Stimulated activated CD4-positive, alpha-beta T cell treated with anti-CD3 and anti-CD28 coated beads, Interleukin-2, amount 100 ng/mL, for 48 hours (primary cell): ENCODE data around the gene THNSL1.
"Not testable (repeated sequence)": the region's sequence is repeated elsewhere in the genome, so short reads cannot be mapped to it uniquely, and the experiment has no call there.

ENCODE experiments used
- DNase-seq, 2 donors: peaks; one replicate each; pipeline ENCODE4 v3.0.0-alpha.2; 2020

Gene THNSL1

DNA sequence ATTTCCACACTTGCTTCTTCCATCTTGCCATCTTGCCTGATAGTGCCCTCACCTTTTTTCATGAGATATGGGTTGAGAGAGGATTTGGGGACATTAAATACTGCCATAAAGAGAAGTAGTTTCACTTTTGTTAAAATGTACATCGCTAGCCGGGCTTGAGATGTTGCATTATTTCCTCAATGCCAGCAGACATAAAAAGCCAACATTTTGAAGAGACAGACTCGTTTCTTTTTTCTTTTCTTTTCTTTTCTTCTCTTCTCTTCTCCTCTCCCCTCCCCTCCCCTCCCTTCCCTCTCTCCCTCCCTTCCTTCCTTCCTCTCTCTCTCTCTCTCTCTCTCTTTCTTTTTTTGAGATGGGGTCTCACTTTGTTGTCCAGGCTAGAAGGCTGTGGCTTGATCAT, 18.4 kb upstream of the THNSL1 start:
- DNase-seq, result no peak

DNA sequence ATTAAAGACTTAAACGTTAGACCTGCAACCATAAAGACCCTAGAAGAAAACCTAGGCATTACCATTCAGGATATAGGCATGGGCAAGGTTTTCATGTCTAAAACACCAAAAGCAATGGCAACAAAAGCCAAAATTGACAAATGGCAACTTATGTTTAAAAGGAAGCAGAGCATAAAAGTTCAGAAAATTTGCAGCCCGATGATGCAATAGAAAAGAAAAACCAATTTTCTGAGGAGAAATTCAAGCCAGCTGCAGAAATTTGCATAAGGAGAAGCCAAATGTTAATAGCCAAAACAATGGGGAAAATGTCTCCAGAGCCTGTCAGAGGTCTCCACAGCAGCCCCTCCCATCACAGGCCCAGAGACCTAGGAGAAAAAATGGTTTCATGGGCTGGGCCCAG, 4.8 kb upstream of the THNSL1 start:
- DNase-seq, result not testable (repeated sequence)

DNA sequence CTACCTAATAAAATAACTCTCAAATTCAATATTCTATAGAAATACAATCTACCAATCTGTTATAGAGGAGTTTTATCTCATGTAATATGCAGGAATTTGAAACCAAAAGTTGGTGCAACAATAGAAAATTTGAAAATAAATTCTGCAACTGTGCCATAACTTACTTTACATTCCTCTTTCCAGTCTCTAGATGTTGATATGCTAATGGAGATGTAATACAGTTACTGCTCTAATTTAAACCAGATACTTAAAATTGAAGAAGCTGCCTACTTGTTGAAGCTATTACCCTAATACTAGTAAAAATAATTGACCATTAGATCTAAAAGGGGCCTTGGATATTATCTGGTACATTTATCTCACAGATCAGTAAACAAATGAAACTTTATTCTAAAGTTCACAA, 1.8 kb upstream of the THNSL1 start:
- DNase-seq, result no peak

DNA sequence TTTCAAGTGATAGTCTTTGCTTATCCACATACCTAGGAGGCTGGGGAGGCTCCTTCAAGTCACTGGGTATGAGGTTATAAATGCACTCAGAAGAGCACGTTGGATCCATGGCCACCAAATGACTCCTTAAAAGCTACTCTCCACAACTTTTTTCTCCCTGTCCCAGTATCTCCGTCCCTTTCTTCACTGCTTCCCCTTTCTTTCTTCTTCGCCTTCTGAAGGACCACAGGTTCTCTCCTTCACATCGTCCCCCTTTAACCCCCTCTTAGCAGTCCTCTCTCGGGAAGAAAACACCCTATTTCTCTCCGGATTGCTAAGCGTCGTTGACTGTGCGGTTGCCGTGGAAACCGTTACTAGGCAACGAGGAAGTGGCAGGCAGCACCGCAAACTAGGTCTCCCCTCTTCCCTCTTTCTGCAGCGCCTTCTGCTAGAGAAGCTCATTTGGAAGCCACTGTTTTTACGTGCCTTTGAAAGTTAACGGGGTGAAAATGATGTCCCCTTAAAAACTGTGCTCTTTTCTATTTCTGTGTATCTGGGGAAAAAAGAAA, 510 bp upstream of the THNSL1 start, which contains the start of gene ENKUR:
Gene ENKUR (minus strand): TSS at position 331 of the 548 bp plus-strand sequence. CDS start 222 bp downstream, at position 109.
- DNase-seq, result peak; percentile 92 to 93

DNA sequence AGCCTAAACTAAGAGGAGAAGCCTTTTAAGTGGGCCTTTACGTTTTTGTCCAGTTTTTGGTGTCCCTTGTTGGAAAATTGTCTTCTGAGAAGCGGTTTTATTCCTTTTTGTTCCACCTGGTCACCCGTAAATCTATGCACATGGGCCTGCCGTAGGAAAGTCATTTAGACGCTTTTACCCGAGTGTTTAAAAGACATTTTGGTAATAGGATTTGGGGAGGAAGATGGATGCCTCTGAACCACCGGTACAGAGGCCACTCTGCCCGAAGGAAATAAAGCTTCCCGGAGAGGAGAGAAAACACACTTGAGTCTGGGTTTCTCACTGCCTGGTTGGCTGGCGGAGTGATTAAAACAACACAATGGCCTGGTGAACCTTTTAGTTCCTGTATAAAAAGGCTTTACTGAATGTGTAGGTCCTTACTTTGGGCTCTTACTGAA, 760 bp downstream of the THNSL1 start:
- peak in 1 of 2 donors; percentile 20 for DNase-seq

DNA sequence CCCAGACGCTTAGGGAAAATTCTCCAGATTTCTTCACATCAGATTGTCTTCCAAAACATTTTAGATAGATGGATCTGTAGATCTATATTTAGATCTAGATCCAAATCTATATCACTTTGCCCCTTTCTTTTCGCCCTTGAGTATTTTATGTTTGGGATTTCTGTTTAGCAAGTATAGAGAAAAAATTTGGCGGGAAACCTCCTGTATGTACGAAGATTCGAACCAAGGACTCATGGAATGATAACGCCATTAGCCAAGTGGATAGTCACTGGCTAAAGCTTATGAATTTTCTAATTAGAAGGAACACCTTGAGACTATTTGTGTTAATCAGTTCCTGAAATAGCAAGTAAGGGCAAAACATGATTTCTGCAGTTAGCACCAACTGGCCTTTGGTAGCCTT, 1.2 kb downstream of the THNSL1 start:
- DNase-seq, result no peak

DNA sequence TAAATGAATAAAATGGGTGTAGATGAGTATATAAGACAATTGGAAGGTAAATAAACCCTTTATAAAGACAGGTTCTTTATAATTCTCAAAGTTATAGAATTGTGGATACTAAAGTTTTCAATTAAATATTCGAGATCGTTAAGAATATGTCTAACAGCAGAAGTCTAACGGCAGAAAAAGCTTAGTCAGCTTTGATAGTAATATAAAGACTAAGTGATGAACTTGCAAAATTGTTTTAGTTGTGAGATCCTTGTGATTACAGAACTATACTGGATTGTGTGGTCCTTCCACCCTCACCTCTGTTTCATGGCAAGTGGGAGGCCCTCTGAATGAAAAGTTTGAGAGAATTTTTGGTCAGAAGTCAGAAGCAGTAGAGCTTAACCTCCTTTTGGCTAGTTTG, 2.3 kb downstream of the THNSL1 start:
- no peak for DNase-seq

DNA sequence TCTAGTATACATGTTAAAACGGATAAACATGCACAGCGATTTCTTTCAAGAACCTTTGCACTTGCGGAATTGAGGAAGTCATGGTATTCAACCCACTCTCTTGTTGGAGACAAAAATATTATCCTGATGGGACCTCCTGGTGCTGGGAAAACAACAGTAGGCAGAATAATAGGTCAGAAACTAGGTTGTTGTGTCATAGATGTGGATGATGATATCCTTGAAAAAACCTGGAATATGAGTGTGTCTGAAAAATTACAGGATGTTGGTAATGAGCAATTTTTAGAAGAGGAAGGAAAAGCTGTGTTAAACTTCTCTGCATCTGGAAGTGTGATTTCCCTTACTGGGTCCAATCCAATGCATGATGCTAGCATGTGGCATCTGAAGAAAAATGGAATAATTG, 6.9 kb downstream of the THNSL1 start:
- DNase-seq, result no peak

DNA sequence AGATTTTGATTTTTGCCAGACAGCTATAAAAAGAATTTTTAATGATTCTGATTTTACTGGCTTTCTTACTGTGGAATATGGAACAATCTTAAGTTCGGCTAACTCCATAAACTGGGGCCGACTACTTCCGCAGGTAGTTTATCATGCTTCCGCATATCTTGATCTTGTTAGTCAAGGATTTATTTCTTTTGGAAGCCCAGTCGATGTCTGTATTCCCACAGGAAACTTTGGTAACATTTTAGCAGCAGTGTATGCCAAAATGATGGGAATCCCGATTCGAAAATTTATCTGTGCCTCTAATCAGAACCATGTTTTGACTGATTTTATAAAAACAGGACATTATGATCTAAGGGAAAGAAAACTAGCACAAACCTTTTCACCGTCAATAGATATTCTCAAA, 8.1 kb downstream of the THNSL1 start:
- DNase-seq, result no peak

DNA sequence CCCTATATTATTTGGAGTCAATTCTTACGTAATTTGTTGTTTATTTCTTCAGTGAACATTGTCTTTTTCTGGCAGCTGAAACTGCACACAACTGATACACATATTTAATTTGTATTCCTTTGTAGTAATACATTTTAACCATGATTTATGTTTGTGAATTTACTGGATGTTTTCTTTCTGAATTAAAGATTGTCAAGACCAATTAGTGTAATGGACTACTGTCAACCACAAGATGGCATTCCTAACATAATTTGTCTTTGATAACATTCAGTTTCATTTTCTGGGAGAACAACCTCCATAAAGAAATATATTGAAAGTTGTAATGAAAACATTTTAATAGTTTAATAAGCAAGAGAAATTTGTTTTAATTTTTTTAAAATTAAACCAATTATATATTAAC, 10.1 kb downstream of the THNSL1 start:
- DNase-seq, result no peak

DNA sequence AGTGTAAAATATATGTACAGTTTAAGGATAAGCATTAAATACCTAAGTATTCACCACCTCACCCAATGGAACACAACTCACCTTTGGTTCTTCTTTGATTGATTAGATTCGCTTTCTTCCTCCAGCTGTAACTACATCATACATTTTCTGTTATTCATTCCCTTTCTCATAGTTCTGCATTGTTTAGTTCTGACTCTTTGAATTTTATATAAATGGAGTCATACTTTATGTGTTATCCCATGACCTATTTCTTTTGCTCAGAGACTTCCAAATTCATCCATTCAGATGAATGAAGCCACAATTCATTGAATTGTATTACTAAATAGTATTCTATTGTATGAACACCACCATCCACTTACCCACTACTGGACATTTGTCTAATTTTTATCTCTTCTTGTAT, 12.3 kb downstream of the THNSL1 start:
- DNase-seq, result no peak

DNA sequence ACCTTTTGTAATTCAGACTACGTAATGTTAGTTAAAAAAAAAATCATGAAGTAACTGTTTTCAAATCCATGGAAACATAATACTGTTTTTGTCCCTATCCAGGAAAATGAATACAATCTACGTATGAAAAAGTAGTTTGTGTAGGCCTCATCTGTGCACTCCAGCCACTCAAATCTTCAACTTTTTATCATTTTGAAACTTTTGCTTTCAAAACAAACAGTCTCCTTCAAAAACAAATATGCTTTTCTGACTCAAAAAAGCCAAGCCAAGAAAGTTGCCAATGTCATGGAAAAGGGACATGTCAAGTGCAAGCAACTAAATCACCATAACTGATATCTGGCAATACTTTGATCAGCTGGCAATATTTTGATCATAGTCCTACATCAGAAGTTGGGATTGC, 13.1 kb downstream of the THNSL1 start:
- DNase-seq, result no peak

DNA sequence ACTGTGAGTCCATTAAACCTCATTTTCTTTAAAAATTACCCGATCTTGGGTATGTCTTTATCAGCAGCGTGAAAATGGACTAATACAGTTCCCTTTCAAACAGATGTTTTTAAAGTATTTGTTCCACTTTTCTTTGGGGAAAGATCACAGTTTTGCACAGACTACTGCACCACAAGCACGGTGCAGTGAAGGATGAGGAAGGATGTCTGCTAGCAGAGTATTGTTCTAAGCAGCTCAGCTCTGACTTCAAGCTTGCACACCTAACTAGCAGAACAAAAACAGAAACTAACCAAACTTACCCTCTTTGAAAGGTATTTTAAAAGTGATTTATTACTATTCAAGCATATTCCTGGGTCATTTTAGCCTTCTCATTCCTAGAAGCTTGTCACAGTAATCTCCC, 20.0 kb downstream of the THNSL1 start:
- no peak for DNase-seq

DNA sequence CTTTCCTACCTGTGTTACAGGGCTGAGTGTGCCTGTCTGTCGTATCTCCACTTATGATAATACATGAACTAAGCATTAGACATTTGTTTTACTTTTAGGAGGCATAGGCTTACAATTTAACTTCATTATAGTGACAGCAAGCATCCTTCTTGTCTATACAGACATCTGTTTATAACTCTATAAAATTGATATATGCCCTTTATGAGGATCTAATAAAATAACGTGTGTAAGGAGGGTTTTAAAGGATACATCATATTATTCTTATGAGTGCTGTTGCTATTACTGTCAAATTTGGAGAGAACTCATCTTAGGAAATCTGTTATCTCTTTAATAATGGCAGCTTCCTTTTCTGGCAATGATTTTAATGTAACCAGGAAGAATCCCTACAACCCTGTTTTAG, 21.9 kb downstream of the THNSL1 start:
- no peak for DNase-seq

DNA sequence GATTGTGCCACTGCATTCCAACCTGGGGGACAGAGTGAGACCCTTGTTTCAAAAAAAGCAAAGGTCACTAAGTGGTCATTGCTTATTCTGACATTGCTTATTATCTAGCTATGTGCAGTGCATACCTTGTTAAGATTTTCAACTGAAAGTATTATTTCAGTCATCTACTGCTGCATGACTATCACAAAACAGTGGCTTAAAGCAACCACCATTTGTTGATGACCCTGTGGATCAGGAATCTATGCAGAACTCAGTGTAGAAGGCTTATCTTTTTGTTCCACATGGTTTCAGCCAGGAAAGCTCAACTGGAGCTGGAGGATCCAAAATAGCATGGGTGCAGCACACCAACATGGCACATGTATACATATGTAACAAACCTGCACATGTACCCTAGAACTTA, 23.1 kb downstream of the THNSL1 start:
- DNase-seq, result no peak

DNA sequence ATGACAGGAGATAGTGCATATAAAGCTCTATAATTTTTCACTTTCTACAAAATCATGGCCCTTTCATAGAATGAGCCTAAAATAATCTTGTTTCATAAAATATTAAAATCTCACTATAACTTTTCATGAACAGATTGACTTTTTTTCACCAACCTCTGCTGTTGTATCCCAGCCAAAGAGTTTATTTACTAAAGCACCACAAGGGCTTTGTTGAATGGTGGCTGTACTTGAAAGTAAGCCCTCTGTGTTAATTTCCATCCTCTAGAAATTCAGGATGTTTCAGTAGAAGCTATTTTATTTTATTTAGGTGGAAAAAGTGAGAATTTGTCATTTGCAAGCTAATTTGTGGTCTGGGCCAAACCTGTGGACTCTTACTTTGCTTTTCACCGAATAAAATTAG, 30.2 kb downstream of the THNSL1 start:
- no peak for DNase-seq

DNA sequence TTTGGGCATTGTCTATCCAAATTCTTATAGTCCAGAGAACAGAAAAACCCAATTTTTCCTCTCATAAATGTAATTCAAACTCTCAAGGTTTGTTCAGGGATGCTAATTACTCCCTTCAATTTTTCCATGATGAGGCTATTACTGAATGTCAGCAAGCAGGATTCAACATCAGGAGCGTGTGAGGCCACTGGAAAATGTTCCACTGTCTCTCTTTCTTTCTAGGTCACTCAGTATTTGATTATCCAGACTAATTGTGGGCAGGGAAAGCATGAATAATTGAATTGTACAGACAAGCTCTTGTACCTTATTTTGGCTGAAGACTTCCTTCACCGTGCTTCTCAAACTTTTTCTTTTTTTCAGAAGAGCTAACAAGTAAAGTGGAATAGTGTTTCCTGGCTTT, 30.7 kb downstream of the THNSL1 start:
- DNase-seq, result no peak

DNA sequence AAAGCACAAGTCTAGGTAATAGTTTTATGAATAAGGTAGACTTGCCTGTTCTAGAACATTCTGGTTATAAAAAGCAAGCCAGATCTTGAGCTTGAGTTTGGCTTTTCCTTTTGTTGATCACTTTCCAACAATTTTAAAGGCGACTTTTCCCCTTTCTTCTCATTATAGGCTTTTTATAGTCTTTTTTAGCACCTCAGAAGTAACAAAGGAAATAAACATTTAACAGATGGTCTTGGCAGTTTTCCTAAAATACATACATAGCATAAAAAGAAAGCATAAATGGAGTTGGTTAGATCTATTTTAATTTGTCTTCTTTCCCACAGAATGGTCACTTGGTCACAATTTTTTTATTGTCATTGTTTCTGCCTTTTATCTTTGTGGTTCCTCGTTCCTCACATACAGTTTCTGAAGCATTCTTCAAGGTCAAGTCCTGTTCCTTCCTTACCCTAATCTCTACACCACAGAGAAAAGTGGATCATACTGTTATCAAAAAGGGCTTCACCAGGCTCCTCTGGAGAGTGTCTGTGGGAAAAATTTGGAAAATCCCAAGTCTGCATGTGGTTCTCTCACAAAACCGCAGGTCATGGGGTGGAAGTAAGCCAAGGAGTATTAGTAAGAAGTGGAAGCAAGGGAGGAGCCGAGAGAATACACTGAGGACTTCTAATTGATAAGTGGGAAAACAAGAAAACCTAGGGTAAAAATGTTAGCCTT, 31.3 kb downstream of the THNSL1 start:
- DNase-seq, result no peak

DNA sequence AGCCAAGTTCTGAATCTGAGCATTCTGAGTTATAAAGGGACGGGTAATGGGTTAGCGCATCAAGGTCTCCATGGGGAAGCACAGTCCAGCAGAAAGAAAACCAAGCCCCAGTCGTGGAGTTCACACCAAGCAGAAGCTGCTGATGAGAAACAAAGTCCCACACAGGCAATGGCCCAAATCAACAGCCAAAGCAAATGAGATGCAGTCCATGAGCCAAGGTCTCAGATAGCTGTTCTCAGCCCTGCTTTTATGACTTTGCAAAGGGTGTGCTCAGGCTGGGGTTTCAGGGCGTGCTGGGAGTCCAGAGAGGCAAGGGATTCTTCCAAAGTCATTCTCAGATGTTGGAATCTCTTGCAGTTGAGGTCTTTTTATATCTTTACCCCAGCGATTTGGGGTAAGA, 32.0 kb downstream of the THNSL1 start:
- DNase-seq, result no peak

DNA sequence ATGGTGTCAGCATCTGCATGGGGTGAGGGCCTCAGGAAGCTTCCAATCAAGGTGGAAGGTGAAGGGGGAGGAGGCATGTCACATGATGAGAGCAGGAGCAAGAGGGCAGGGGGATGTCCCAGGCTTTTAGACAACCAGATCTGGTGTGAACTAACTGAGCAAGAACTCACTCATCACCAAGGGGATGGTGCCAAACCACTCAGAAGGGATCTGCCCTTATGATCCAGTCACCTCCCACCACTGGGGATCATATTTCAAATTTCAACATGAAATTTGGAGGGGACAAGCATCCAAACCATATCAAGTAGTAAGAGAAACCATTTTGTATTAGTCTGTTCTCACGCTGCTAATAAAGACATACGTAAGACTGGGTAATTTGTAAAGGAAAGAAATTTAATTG, 33.6 kb downstream of the THNSL1 start:
- DNase-seq, result no peak

DNA sequence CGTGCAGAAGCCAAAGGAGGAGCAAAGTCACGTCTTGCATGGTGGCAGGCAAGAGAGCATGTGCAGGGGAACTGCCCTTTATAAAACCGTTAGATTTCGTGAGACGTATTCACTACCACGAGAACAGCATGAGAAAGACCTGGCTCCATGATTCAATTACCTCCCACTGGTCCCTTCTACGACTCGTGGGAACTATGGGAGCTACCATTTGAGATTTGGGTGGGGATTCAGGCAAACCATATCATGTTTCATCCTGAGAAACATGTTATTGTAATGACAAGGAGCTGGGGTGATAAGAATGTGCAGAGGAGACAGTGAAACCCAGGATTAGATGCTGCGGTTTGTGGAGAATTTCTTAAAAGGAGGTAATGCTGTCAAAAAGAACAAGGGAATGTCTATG, 34.0 kb downstream of the THNSL1 start:
- no peak for DNase-seq

DNA sequence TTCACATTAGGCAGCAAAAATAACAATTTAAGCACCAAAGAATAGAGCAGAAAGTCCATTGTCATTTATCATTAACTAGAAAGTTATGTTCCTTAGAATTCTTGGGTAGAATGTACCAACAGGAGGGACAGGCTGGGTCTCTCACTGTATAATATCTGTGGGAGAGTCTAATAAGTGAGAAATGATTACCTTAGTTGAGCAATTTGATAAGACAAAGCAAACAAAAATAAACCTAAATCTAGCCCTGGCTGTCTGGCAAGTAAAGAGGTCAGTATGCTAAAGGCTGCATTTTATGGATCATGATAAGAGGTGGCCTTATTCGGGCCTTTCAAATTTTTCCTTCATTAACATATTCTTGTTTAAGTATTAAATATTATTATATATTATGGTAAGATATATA, 35.6 kb downstream of the THNSL1 start:
- no peak for DNase-seq

DNA sequence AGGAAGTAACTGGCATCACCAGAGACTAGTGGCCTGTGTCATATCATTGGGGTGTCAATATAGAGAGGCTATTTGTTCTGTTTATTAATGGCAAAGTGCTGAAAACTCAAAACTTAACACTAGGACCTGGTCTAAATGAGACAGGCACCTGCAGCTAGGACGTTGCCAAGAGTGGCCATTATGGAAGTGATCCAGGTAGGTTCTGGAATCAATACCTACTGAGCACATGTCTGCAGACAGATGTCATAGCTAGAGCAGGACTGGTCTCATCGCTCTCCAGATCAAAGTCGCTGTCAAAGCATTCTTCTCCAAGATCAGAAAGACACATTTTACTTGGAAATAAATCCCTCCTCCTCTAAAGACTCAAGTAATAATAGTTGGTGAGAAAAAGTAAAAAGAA, 40.3 kb downstream of the THNSL1 start:
- no peak for DNase-seq

DNA sequence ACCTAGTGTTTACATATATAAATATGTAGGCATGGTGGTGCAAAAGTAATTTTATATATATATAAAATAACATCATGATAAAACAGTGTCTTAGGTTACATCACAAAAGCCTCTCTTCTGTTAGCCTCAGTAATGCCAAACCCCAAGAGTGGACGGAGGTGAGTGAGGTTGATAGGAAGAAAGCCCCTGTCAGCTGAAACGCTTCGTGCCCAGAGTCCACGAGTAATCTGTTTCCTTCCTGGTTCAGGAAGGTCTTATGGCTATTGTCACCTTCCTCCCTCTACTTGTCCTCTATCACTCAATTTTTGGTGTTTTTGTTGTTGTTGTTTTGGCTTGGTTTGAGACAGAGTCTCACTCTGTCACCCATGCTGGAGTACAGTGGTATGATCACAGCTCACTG, 41.5 kb downstream of the THNSL1 start:
- no peak for DNase-seq

DNA sequence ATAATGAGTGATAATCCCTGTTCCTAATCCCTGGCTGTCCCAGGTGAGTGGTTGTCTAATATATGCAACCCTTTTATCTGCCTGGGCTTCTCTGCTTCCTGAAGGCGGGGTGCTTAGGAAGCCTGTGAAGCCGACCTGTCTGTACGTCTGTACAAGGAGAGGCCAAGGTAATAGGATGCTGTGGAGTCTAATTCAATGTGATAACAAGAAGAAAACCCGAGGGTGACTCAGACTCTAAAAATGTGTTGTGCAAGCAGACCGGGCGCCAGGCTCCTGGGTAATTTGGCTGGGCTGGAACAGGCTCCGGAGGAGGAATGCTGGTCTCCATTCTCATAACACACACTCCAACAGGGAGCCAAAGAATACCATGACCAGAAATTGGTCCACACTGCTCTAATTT, 43.6 kb downstream of the THNSL1 start:
- no peak for DNase-seq
